ENCODE data around the gene SLC30A7. TPM values are rescaled to one million over a fixed set of nuclear protein-coding genes. Genes with fewer than 3 reads are reported as not detected.
"Not testable (repeated sequence)": the region's sequence is repeated elsewhere in the genome, so short reads cannot be mapped to it uniquely, and the experiment has no call there.

SLC30A7 gene
- total RNA-seq (ENCODE audit: low replicate concordance), result 14.6 and 75.3 TPM in 2 replicates

GRCh38 chr1:100895540-100896480 lies at the start of gene SLC30A7:
Gene SLC30A7 (plus strand): TSS chr1:100896090. CDS start chr1:100896263, 173 bp downstream.
- peak; percentile 82 for DNase-seq (ENCODE audit: low read depth)
- H3K4me3 ChIP-seq (ENCODE audit: low read depth, low read length), result peak within 1 kb of the TSS; percentile 94
- no peak for TF ChIP-seq CTCF (IDR thresholded peaks at IDR 0.05; ENCODE audit: insufficient read depth, low read length)

GRCh38 chr1:100847361-100848082 lies 48.4 kb upstream of the SLC30A7 start:
- DNase-seq (ENCODE audit: low read depth), result peak; percentile 69
- no peak for TF ChIP-seq CTCF (IDR thresholded peaks at IDR 0.05; ENCODE audit: insufficient read depth, low read length)

GRCh38 chr1:100851726-100852125 lies 44.2 kb upstream of the SLC30A7 start:
- TF ChIP-seq CTCF (IDR thresholded peaks at IDR 0.05; ENCODE audit: insufficient read depth, low read length), result no peak
- no peak overlapping the region for H3K4me3 ChIP-seq (ENCODE audit: low read depth, low read length)
- no peak for DNase-seq (ENCODE audit: low read depth)

More at GRCh38 chr1:100847361-100848082, 48.4 kb upstream of the SLC30A7 start:
- H3K4me3 ChIP-seq (ENCODE audit: low read depth, low read length), result peak overlapping the region; percentile 39

- no peak for DNase-seq (ENCODE audit: low read depth)
- no peak overlapping the region for H3K4me3 ChIP-seq (ENCODE audit: low read depth, low read length)
- no peak for TF ChIP-seq CTCF (IDR thresholded peaks at IDR 0.05; ENCODE audit: insufficient read depth, low read length)
These were observed 42.9 kb upstream of the SLC30A7 start for GRCh38 chr1:100852976-100853375.

GRCh38 chr1:100855116-100855515 lies 40.8 kb upstream of the SLC30A7 start:
- H3K4me3 ChIP-seq (ENCODE audit: low read depth, low read length), result not testable (repeated sequence)
- DNase-seq (ENCODE audit: low read depth), result peak; percentile 32

GRCh38 chr1:100860397-100860991 lies 35.4 kb upstream of the SLC30A7 start:
- TF ChIP-seq CTCF (IDR thresholded peaks at IDR 0.05; ENCODE audit: insufficient read depth, low read length), result no peak
- no peak overlapping the region for H3K4me3 ChIP-seq (ENCODE audit: low read depth, low read length)
- DNase-seq (ENCODE audit: low read depth), result peak; percentile 84

GRCh38 chr1:100861379-100861778 lies 34.5 kb upstream of the SLC30A7 start:
- DNase-seq (ENCODE audit: low read depth), result peak; percentile 46
- TF ChIP-seq CTCF (IDR thresholded peaks at IDR 0.05; ENCODE audit: insufficient read depth, low read length), result no peak
- no peak overlapping the region for H3K4me3 ChIP-seq (ENCODE audit: low read depth, low read length)

Data from fibroblast of the aortic adventitia (primary cell).